Stomach smooth muscle (tissue), 2 donors: ENCODE measurements around the gene PARD6B.
"Not testable (repeated sequence)": the region's sequence is repeated elsewhere in the genome, so short reads cannot be mapped to it uniquely, and the experiment has no call there.

ENCODE experiments used
- H3K27ac ChIP-seq: one replicate; pipeline ENCODE4 v1.7.0; 2013; ENCODE audit warnings: mild to moderate bottlenecking, low read length, inconsistent platforms
- H3K27me3 ChIP-seq, 2 donors: one replicate each; pipeline ENCODE4 v1.7.0; 2013; ENCODE audit warnings: low read length in 2 of 2; ENCODE audit not compliant: insufficient read depth in 2 of 2, control insufficient read depth in 1 of 2
- H3K36me3 ChIP-seq, 2 donors: one replicate each; pipeline ENCODE4 v1.7.0; 2013; ENCODE audit warnings: low read length in 2 of 2; ENCODE audit not compliant: control insufficient read depth in 2 of 2, insufficient read depth in 2 of 2
- H3K4me1 ChIP-seq: one replicate; pipeline ENCODE4 v1.7.0; 2013; ENCODE audit warnings: low read length; ENCODE audit not compliant: control insufficient read depth, insufficient read depth
- H3K4me3 ChIP-seq, 2 donors: one replicate each; pipeline ENCODE4 v1.7.0; 2013; ENCODE audit warnings: low read length in 2 of 2
- H3K9ac ChIP-seq, 2 donors: one replicate each; pipeline ENCODE4 v1.7.0; 2013; ENCODE audit warnings: low read length in 2 of 2, mild to moderate bottlenecking in 1 of 2
- H3K9me3 ChIP-seq, 2 donors: one replicate each; pipeline ENCODE4 v1.7.0; 2013; ENCODE audit warnings: low read length in 2 of 2; ENCODE audit not compliant: control insufficient read depth in 2 of 2
- donor health status: healthy.
- donor health status: Pancreatic carcinoma.

PARD6B gene

GRCh38 chr20:50708845-50709635, 22.3 kb upstream of the PARD6B start:
- Histone ChIP-seq H3K27ac (no peak overlapping the region), H3K9ac (no peak overlapping the region), H3K27me3 (peaks cover 0 to 2% of the 10 kb centered on the region in 2 donors), H3K4me1 (no peaks in the 10 kb centered on the region), H3K36me3 (no peaks in the 10 kb centered on the region), H3K9me3 (no peaks in the 10 kb centered on the region), H3K4me3 (no peak overlapping the region)

DNA sequence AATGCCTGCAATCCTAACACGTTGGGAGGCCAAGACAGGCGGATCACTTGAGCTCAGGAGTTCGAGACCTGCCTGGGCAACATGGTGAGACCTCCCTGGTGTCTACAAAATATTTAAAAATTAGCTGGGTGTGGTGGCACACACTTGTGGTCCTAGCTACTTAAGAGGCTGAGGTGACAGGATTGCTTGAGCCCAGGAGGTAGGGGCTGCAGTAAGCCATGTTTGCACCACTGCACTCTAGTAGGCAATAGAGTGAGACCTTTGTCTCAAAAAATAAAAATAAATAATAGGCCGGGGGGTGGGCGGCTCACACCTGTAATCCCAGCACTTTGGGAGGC, 21.8 kb upstream of the PARD6B start:
- no peak overlapping the region for H3K27ac ChIP-seq
- H3K9ac ChIP-seq, result no peak overlapping the region
- no peaks in the 10 kb centered on the region for H3K4me1 ChIP-seq
- no peaks in the 10 kb centered on the region for H3K9me3 ChIP-seq
- no peak overlapping the region for H3K4me3 ChIP-seq
- H3K27me3 ChIP-seq, result peaks cover 0 to 2% of the 10 kb centered on the region in 2 donors
- H3K36me3 ChIP-seq, result no peaks in the 10 kb centered on the region

GRCh38 chr20:50710492-50711063, 20.8 kb upstream of the PARD6B start:
- Histone ChIP-seq H3K4me1 (no peaks in the 10 kb centered on the region), H3K9ac (no peak overlapping the region), H3K4me3 (no peak overlapping the region), H3K9me3 (no peaks in the 10 kb centered on the region), H3K27ac (no peak overlapping the region), H3K27me3 (peaks cover 0 to 2% of the 10 kb centered on the region in 2 donors), H3K36me3 (no peaks in the 10 kb centered on the region)

DNA sequence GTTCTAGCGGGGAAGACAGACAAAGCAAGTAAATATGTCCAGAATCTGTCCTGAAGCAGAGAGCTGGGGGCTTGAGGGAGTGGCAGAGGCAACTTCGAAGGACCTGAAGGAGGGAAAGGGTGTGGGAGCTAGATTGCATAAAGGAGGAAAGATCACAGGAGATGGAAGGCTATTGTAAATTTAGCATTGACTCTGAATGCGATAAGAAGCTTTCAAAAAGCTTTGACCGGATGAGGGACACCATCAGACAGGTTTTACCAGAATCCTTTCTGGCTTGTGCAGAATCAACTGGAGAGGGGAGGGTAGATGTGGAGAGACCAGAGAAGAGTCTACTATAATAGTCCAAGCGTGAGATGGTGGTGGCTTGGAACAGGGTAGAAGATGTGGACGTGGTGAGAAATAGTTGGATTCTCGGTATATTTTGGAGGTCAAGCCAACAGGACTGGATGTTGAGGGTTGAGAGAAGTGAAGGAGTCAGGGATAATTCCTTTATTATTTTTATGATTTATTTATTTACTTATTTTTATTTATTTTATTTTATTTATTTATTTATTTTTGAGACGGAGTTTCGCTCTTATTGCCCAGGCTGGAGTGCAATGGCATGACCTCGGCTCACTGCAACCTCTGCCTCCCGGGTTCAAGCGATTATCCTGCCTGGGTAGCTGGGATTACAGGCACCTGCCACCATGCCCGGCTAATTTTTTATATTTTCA, 20.1 kb upstream of the PARD6B start:
- Histone ChIP-seq H3K4me1 (no peaks in the 10 kb centered on the region), H3K4me3 (no peak overlapping the region), H3K27ac (no peak overlapping the region)

GRCh38 chr20:50712771-50713656, 18.4 kb upstream of the PARD6B start:
- Histone ChIP-seq H3K9ac (no peak overlapping the region), H3K4me1 (no peaks in the 10 kb centered on the region), H3K36me3 (no peaks in the 10 kb centered on the region), H3K27me3 (no peaks in the 10 kb centered on the region), H3K4me3 (no peak overlapping the region), H3K27ac (no peak overlapping the region), H3K9me3 (no peaks in the 10 kb centered on the region)

More for the DNA sequence above, 20.1 kb upstream of the PARD6B start:
- no peaks in the 10 kb centered on the region for H3K36me3 ChIP-seq
- H3K9me3 ChIP-seq, result no peaks in the 10 kb centered on the region
- H3K9ac ChIP-seq, result no peak overlapping the region
- H3K27me3 ChIP-seq, result no peaks in the 10 kb centered on the region

GRCh38 chr20:50713657-50714101, 17.7 kb upstream of the PARD6B start:
- Histone ChIP-seq H3K27me3 (no peaks in the 10 kb centered on the region), H3K9me3 (no peaks in the 10 kb centered on the region), H3K27ac (no peak overlapping the region), H3K9ac (no peak overlapping the region), H3K36me3 (no peaks in the 10 kb centered on the region), H3K4me3 (no peak overlapping the region), H3K4me1 (no peaks in the 10 kb centered on the region)

DNA sequence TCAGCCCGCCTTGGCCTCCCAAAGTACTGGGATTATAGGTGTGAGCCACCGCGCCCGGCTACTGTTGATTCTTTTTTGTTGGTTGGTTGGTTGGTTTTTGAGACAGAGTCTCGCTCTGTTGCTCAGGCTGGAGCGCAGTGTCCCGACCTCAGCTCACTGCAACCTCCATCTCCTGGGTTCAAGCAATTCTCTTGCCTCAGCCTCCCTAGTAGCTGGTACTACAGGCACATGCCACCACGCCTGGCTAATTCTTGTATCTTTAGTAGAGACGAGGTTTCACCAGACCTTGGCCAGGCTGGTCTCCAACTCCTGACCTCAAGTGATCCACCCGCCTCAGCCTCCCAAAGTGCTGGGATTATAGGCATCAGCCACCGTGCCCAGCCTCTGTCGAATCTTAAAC, 17.0 kb upstream of the PARD6B start:
- not testable (repeated sequence) for H3K4me1 ChIP-seq, H3K27me3 ChIP-seq, H3K9ac ChIP-seq, H3K4me3 ChIP-seq, H3K9me3 ChIP-seq, H3K36me3 ChIP-seq, H3K27ac ChIP-seq

DNA sequence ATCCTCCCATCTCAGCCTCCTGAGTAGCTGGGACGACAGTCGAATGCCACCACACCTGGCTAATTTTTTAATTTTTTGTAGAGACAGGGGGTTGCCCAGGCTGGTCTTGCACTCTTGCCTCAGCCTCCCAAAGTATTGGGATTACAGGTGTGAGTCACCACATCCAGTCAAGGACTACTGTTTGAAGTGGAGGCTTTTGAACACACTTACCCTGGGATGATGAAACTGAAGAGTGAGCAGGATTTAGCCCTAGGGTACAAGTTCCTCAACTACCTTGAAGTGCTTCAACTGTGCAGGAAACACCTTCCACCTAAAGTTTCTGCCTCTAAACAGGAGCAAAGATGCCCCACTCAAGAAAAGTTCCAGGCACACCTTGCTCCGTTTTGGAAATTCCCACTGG, 15.7 kb upstream of the PARD6B start:
- no peaks in the 10 kb centered on the region for H3K27me3 ChIP-seq
- H3K4me3 ChIP-seq, result no peak overlapping the region
- H3K4me1 ChIP-seq, result no peaks in the 10 kb centered on the region
- no peak overlapping the region for H3K27ac ChIP-seq
- H3K36me3 ChIP-seq, result no peaks in the 10 kb centered on the region
- H3K9me3 ChIP-seq, result no peaks in the 10 kb centered on the region
- H3K9ac ChIP-seq, result no peak overlapping the region

GRCh38 chr20:50716518-50716917, 14.9 kb upstream of the PARD6B start:
- Histone ChIP-seq H3K9me3 (no peaks in the 10 kb centered on the region), H3K27ac (no peak overlapping the region), H3K36me3 (no peaks in the 10 kb centered on the region), H3K9ac (no peak overlapping the region), H3K27me3 (no peaks in the 10 kb centered on the region), H3K4me3 (no peak overlapping the region), H3K4me1 (no peaks in the 10 kb centered on the region)

DNA sequence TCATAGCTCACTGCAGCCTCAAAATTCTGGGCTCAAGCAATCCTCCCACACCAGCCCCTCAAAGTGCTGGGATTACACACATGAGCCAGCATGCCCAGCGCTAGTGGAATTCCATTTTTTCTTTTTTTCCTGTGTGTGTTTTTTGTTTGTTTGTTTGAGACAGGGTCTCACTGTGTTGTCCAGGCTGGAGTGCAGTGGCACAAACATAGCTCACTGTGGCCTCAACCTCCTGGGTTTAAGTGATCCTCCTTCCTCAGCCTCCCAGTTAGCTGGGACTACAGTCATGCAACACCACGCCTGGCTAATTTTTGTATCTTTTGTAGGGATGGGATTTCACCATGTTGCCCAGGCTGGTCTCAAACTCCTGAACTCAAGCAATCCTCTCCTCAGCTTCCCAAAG, 14.1 kb upstream of the PARD6B start:
- no peaks in the 10 kb centered on the region for H3K9me3 ChIP-seq
- H3K27ac ChIP-seq, result no peak overlapping the region
- no peaks in the 10 kb centered on the region for H3K4me1 ChIP-seq
- H3K27me3 ChIP-seq, result no peaks in the 10 kb centered on the region
- H3K36me3 ChIP-seq, result no peaks in the 10 kb centered on the region
- no peak overlapping the region for H3K4me3 ChIP-seq
- H3K9ac ChIP-seq, result no peak overlapping the region
